Fibroblast of lung (primary cell): ENCODE measurements around the gene ADIPOQ. TPM values are rescaled to one million over a fixed set of nuclear protein-coding genes. Genes with fewer than 3 reads are reported as not detected.
"Not testable (repeated sequence)": the region's sequence is repeated elsewhere in the genome, so short reads cannot be mapped to it uniquely, and the experiment has no call there.

Experiments
- DNase-seq, 2 donors: peaks; one replicate each; pipeline versions ENCODE4 v3.0.0 to v3.0.0-alpha.2; 2010; ENCODE audit warnings: low read depth in 2 of 2
- H2AFZ ChIP-seq: 2 replicates; pipeline ENCODE4 v1.5.1; 2012; ENCODE audit warnings: low read length, control low read depth, inconsistent platforms
- H3K27ac ChIP-seq: 2 replicates; pipeline ENCODE4 v1.5.1; 2011; ENCODE audit warnings: low read length, control low read depth; ENCODE audit not compliant: insufficient read depth
- H3K27me3 ChIP-seq: 2 replicates; pipeline ENCODE4 v1.5.1; 2011; ENCODE audit warnings: mild to moderate bottlenecking, low read length; ENCODE audit not compliant: control insufficient read depth, insufficient read depth
- H3K36me3 ChIP-seq: 2 replicates; pipeline ENCODE4 v1.5.1; 2011; ENCODE audit warnings: low read length; ENCODE audit not compliant: control insufficient read depth, insufficient read depth
- H3K4me1 ChIP-seq: 2 replicates; pipeline ENCODE4 v1.5.1; 2011; ENCODE audit warnings: low read length; ENCODE audit not compliant: control insufficient read depth, insufficient read depth; ENCODE audit errors: extremely low read depth
- H3K4me2 ChIP-seq: 2 replicates; pipeline ENCODE4 v1.5.1; 2011; ENCODE audit warnings: low read length, control low read depth; ENCODE audit not compliant: insufficient read depth; ENCODE audit errors: extremely low read depth
- H3K4me3 ChIP-seq, 4 experiments: fragments of 200-600 bp in 1 of 4; sonication (generic) in 1 of 4; replicated peaks in 1 of 4; 2 replicates each; pipeline ENCODE4 v1.5.1; 2011 to 2016; ENCODE audit warnings: low read length in 4 of 4, low read depth in 3 of 4, mild to moderate bottlenecking in 3 of 4, control low read depth in 2 of 4, inconsistent platforms in 1 of 4, mixed read lengths in 1 of 4; ENCODE audit not compliant: insufficient read depth in 1 of 4; ENCODE audit errors: control extremely low read depth in 1 of 4
- H3K79me2 ChIP-seq: 2 replicates; pipeline ENCODE4 v1.5.1; 2012; ENCODE audit warnings: mild to moderate bottlenecking, low read length, inconsistent platforms; ENCODE audit not compliant: control insufficient read depth, insufficient read depth
- H3K9ac ChIP-seq: 2 replicates; pipeline ENCODE4 v1.5.1; 2011; ENCODE audit warnings: mild to moderate bottlenecking, low read length, control low read depth; ENCODE audit not compliant: insufficient read depth
- H3K9me3 ChIP-seq: 2 replicates; pipeline ENCODE4 v1.5.1; 2012; ENCODE audit warnings: low read depth, low read length; ENCODE audit not compliant: control insufficient read depth, insufficient read depth
- H4K20me1 ChIP-seq: 2 replicates; pipeline ENCODE4 v1.5.1; 2011; ENCODE audit warnings: low read length; ENCODE audit not compliant: control insufficient read depth, insufficient read depth; ENCODE audit errors: extremely low read depth
- CTCF ChIP-seq, 2 donors: IDR thresholded peaks in 1 of 2; conservative IDR thresholded peaks in 1 of 2; 1 replicate in 1 of 2; 2 replicates in 1 of 2; pipeline ENCODE4 v1.5.1; 2011 to 2012; ENCODE audit warnings: low read length in 2 of 2, control low read depth in 1 of 2, inconsistent platforms in 1 of 2, low read depth in 1 of 2, mild to moderate bottlenecking in 1 of 2
- EZH2 ChIP-seq: IDR thresholded peaks from 2 replicates; pipeline ENCODE4 v1.5.1; 2012; ENCODE audit warnings: low read length, control low read depth, mild to moderate bottlenecking; ENCODE audit errors: missing control alignments
- polyA plus RNA-seq, 2 donors: library from polyadenylated mRNA; depleted of rRNA in 1 of 2; stranded (reverse) in 1 of 2; unstranded in 1 of 2; fragments of >200 nt; gene quantifications; 2 replicates each; pipeline ENCODE4 v1.2.1, GENCODE V29; 2011 to 2012; ENCODE audit warnings: missing spikeins in 1 of 2
- total RNA-seq: library from RNA; depleted of rRNA; stranded (reverse); fragments of >200 nt; gene quantifications from 2 replicates; pipeline ENCODE4 v1.2.1, GENCODE V29; 2014

ADIPOQ gene
- total and polyA plus RNA-seq, 2 donors (not counting 1 experiment from before 2014, with no cell fraction given) = not detected

DNA sequence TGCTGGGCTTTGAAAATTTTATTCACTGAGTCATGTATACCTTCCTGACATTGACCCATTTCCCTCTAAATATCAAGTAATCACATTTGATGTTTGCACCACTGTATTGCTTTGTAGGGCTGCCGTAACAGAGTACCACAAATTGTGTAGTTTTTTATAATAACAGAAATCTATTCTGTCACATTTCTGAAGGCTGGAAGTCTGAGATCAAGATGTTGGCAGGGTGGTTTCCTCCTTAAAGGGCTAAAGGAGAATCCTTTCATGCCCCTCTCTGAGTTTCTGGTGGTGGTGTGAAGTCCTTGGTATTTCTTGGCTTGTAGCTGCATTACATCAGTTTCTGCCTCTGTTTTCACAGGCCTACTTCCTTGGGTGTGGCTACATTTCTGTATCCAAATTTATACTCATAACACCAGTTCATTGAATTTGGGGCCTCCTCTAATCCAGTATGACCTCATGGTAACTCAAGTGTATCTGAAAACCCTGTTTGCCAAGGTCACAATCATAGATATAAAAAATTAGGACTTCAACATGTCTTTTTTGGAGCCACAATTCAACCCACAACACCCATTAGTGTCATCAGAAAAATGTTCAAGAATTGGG is 58.7 kb downstream of the ADIPOQ start:
- Histone ChIP-seq H3K4me3 (no peak overlapping the region), H3K27me3 (no peaks in the 10 kb centered on the region), H4K20me1 (no peaks in the 10 kb centered on the region), H3K9me3 (no peaks in the 10 kb centered on the region), H3K36me3 (no peaks in the 10 kb centered on the region), H3K4me2 (no peak overlapping the region), H3K27ac (no peak overlapping the region), H3K79me2 (no peaks in the 10 kb centered on the region), H2AFZ (no peak overlapping the region), H3K9ac (no peak overlapping the region), H3K4me1 (no peaks in the 10 kb centered on the region)
- no peak for TF ChIP-seq CTCF (conservative IDR thresholded peaks at IDR 0.05 in 1 of 2, IDR thresholded peaks at IDR 0.05 in 1 of 2; ENCODE audit: low read depth in 1 of 2, low read length in 2 of 2)
- no peak for TF ChIP-seq EZH2
- DNase-seq = peak; percentile 16 to 66

- Histone ChIP-seq H3K27ac (no peak overlapping the region), H3K9me3 (no peaks in the 10 kb centered on the region), H3K4me3 (no peak overlapping the region), H3K27me3 (no peaks in the 10 kb centered on the region), H4K20me1 (no peaks in the 10 kb centered on the region), H3K4me2 (no peak overlapping the region), H3K36me3 (no peaks in the 10 kb centered on the region), H3K4me1 (no peaks in the 10 kb centered on the region), H3K79me2 (no peaks in the 10 kb centered on the region), H2AFZ (no peak overlapping the region), H3K9ac (no peak overlapping the region)
- TF ChIP-seq CTCF (conservative IDR thresholded peaks at IDR 0.05 in 1 of 2, IDR thresholded peaks at IDR 0.05 in 1 of 2; ENCODE audit: low read depth in 1 of 2, low read length in 2 of 2) (no peak), EZH2 (no peak)
- peak in 1 of 2 donors; percentile 56 for DNase-seq
These were observed 59.6 kb downstream of the ADIPOQ start for GRCh38 chr3:186902154-186902553.

DNA sequence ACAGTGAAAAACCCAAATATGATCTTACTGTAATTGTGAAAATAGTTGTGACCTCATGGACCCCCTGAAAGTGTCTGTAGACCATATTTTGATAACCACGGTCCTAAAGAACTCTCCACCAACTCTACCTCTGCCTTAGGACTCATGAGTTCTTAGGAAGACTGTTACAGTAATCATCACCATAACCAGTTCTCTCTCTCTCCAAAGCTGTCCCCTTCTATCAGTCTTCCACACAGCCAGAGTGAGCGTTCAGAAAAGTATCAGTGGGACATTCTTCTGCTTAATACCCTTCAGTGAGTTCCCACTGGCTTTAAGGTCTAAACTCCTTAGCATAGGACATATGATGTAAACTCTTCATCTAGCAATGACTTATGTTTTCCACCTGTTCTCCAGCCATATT is 60.2 kb downstream of the ADIPOQ start:
- no peaks in the 10 kb centered on the region for H3K27me3 ChIP-seq
- no peak overlapping the region for H3K4me3 ChIP-seq
- no peaks in the 10 kb centered on the region for H3K36me3 ChIP-seq
- no peaks in the 10 kb centered on the region for H3K79me2 ChIP-seq
- DNase-seq = no peak
- H3K27ac ChIP-seq = no peak overlapping the region
- no peaks in the 10 kb centered on the region for H4K20me1 ChIP-seq
- no peak overlapping the region for H2AFZ ChIP-seq
- no peak overlapping the region for H3K9ac ChIP-seq
- H3K9me3 ChIP-seq = no peaks in the 10 kb centered on the region
- TF ChIP-seq CTCF (conservative IDR thresholded peaks at IDR 0.05 in 1 of 2, IDR thresholded peaks at IDR 0.05 in 1 of 2; ENCODE audit: low read depth in 1 of 2, low read length in 2 of 2) = no peak
- TF ChIP-seq EZH2 = no peak
- H3K4me2 ChIP-seq = no peak overlapping the region
- H3K4me1 ChIP-seq = no peaks in the 10 kb centered on the region

DNA sequence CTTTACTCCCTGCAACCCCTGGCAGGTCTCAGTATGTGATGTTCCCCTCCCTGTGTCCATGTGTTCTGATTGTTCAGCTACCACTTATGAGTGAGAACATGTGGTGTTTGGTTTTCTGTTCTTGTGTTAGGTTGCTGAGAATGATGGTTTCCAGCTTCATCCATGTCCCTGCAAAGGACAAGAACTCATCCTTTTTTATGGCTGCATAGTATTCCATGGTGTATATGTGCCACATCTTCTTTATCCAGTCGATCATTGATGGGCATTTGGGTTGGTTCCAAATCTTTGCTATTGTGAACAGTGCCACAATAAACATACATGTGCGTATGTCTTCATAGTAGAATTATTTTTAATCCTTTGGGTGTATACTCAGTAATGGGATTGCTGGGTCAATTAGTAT is 61.2 kb downstream of the ADIPOQ start:
- H3K4me1 ChIP-seq, H3K36me3 ChIP-seq, H3K27ac ChIP-seq, H4K20me1 ChIP-seq, H3K9ac ChIP-seq, H3K79me2 ChIP-seq, H3K4me2 ChIP-seq, DNase-seq, H3K4me3 ChIP-seq, H3K27me3 ChIP-seq, H3K9me3 ChIP-seq, H2AFZ ChIP-seq: not testable (repeated sequence)

DNA sequence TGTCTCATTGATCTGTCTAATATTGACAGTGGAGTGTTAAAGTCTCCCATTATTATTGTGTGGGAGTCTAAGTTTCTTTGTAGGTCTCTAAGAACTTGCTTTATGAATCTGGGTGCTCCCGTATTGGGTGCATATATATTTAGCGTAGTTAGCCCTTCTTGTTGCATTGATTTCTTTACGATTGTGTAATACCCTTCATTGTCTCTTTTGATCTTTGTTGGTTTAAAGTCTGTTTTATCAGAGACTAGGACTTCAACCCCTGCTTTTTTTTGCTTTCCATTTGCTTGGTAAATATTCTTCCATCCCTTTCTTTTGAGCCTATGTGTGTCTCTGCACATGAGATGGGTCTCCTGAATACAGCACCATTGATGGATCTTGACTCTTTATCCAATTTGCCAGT is 64.6 kb downstream of the ADIPOQ start:
- not testable (repeated sequence) for H4K20me1 ChIP-seq, H2AFZ ChIP-seq, H3K9ac ChIP-seq, H3K79me2 ChIP-seq, H3K4me2 ChIP-seq, H3K27ac ChIP-seq, DNase-seq, H3K27me3 ChIP-seq, H3K4me3 ChIP-seq, H3K36me3 ChIP-seq, H3K9me3 ChIP-seq, H3K4me1 ChIP-seq
